Measurements from ENCODE around the gene SAMD13.

SAMD13 gene

GRCh38 chr1:84301004-84301784 is at the start of gene SAMD13:
SAMD13 (plus strand) TSS chr1:84301708; CDS start chr1:84303235, 1,527 bp downstream.
- no peaks in the 10 kb centered on the region for H3K9me3 Mint-ChIP-seq
- peak within 1 kb of the TSS; percentile 64 for H3K4me3 Mint-ChIP-seq
- H3K27me3 Mint-ChIP-seq = no peaks in the 10 kb centered on the region
- H3K36me3 Mint-ChIP-seq = no peaks in the 10 kb centered on the region
- peak within 1 kb of the TSS; percentile 25 for H3K27ac Mint-ChIP-seq
- peaks cover 61% of the 10 kb centered on the region for H3K4me1 Mint-ChIP-seq

GRCh38 chr1:84253036-84253435 is 48.5 kb upstream of the SAMD13 start:
- Mint-ChIP-seq H3K36me3 (peaks cover 3% of the 10 kb centered on the region), H3K9me3 (peaks cover 17% of the 10 kb centered on the region), H3K4me3 (no peak overlapping the region), H3K27me3 (no peaks in the 10 kb centered on the region), H3K27ac (no peak overlapping the region), H3K4me1 (no peaks in the 10 kb centered on the region)

DNA sequence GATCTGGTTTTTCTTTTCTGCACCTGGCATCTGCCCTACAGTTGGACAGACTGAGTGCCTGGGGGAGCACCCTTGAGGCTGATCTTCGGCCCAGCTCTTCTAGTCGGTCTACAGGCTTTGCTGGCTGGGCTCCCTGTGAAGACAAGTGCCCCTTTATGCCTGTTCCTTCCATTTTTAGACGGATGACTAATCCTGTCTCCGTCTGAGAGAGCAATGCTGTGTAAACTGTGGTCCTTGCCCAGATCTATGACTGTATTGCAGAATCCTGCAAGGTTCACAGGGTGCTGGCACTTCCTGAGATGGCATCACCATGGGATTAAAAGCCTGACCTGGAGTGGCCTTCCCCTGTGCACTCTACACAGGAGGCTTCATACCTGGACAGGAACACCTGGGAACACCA is 47.6 kb upstream of the SAMD13 start:
- no peaks in the 10 kb centered on the region for H3K27me3 Mint-ChIP-seq
- H3K36me3 Mint-ChIP-seq = peaks cover 3% of the 10 kb centered on the region
- H3K27ac Mint-ChIP-seq = no peak overlapping the region
- H3K9me3 Mint-ChIP-seq = peaks cover 17% of the 10 kb centered on the region
- no peak overlapping the region for H3K4me3 Mint-ChIP-seq
- no peaks in the 10 kb centered on the region for H3K4me1 Mint-ChIP-seq

DNA sequence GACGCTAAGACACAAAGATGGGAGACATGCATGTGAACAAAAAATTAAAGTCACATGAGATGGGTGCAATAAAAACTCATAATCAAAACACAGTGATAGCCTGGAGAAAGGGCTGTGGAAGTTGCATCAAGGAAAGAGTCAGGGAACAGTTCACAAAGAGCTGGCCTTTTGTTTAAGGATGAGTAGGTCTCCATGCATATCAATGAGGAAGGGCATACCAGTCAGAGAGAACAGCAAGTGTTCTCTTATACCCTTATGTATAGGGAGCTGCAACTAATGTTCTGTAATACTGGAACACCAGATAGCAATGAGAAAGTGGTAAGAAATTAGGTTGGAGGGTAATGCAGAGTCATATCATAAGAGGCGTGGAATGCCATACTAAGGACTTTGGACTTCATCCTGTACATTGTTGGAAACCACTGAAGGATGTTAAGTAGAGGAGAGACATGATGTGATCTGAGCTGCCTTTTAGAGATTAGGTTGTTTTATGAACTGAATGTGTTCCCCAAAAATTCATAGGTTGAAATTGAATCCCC is 46.7 kb upstream of the SAMD13 start:
- H3K36me3 Mint-ChIP-seq = peaks cover 3% of the 10 kb centered on the region
- no peaks in the 10 kb centered on the region for H3K27me3 Mint-ChIP-seq
- H3K9me3 Mint-ChIP-seq = peaks cover 12% of the 10 kb centered on the region
- H3K4me3 Mint-ChIP-seq = no peak overlapping the region
- no peaks in the 10 kb centered on the region for H3K4me1 Mint-ChIP-seq
- no peak overlapping the region for H3K27ac Mint-ChIP-seq

DNA sequence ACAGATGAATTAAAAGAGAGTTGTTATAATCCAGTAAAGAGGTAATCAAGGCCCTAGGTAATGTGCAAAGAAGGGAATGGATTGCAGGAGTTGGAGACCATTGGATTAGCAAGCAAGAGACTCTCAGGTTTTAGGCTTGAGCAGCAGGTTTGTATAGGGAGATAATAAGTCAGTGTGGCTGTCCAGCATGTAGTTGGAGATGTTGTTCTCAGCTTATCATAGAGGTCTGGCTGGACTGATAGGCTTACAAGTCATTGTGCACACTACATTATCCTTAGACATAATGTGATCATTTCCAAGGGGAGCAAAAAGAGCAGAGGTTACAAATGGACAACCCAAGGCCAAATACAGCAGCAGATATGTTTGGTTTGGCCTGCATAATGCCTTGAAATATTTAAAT is 45.9 kb upstream of the SAMD13 start:
- Mint-ChIP-seq H3K36me3 (peaks cover 1% of the 10 kb centered on the region), H3K4me1 (no peaks in the 10 kb centered on the region), H3K9me3 (peaks cover 10% of the 10 kb centered on the region), H3K27ac (no peak overlapping the region), H3K4me3 (no peak overlapping the region), H3K27me3 (no peaks in the 10 kb centered on the region)

- Mint-ChIP-seq H3K36me3 (no peaks in the 10 kb centered on the region), H3K4me3 (no peak overlapping the region), H3K4me1 (no peaks in the 10 kb centered on the region), H3K27me3 (no peaks in the 10 kb centered on the region), H3K27ac (no peak overlapping the region), H3K9me3 (no peaks in the 10 kb centered on the region)
Measured at GRCh38 chr1:84257617-84258016, 43.9 kb upstream of the SAMD13 start.

DNA sequence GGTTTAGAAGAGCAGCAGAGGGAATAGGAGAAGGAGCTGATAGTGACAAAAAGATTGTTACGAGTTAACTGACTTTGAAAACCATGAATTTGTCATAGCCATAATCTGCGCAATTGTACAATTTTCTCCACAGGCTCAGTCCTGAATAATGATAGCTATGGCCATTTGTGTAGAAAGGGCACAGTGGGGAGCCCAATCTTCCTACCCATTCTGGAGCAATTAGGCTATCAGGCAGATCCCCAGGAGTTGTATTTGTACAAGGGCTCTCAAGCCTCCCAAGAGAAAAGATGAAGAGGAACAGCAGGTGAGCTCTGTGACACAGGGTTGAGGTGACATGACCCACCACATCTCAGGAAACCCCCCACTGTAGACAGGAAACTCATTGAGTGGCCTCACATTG is 42.1 kb upstream of the SAMD13 start:
- Mint-ChIP-seq H3K36me3 (no peaks in the 10 kb centered on the region), H3K27ac (no peak overlapping the region), H3K4me1 (no peaks in the 10 kb centered on the region), H3K4me3 (no peak overlapping the region), H3K9me3 (no peaks in the 10 kb centered on the region), H3K27me3 (no peaks in the 10 kb centered on the region)

GRCh38 chr1:84259989-84260388 is 41.5 kb upstream of the SAMD13 start:
- no peak overlapping the region for H3K27ac Mint-ChIP-seq
- no peaks in the 10 kb centered on the region for H3K9me3 Mint-ChIP-seq
- H3K36me3 Mint-ChIP-seq = no peaks in the 10 kb centered on the region
- H3K4me3 Mint-ChIP-seq = no peak overlapping the region
- H3K27me3 Mint-ChIP-seq = no peaks in the 10 kb centered on the region
- no peaks in the 10 kb centered on the region for H3K4me1 Mint-ChIP-seq

DNA sequence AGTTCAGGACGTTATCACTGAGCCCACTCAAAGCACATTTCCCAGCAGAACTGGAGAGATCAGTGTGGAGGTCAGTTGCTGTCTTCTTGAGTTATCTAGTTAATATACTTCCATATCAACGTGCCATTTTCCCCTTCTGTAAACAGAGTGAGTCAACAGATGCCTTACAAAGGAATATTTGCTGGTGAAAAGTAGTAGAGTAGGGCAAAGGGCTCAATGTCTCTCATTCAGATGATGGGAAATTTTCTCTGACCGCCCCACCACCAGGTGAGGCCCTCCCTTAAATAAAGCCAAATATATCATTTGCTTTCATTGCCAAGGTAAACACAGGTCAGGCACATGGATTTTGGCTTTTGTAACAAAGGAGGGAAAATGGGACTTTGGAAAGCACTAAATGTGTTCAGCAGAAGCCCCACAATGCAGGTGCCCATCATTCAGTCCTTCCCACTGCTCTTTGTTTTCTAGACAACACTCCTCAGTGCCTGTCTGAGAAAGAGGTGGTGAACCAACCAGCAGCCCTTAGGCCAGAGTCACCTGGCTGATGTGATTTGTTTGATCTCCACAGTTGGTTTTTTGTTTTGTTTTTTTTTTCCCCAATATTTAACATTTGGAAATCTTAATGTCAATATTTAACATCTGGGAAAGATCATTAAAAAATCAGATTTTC is 40.5 kb upstream of the SAMD13 start:
- Mint-ChIP-seq H3K27ac (no peak overlapping the region), H3K4me3 (no peak overlapping the region)

DNA sequence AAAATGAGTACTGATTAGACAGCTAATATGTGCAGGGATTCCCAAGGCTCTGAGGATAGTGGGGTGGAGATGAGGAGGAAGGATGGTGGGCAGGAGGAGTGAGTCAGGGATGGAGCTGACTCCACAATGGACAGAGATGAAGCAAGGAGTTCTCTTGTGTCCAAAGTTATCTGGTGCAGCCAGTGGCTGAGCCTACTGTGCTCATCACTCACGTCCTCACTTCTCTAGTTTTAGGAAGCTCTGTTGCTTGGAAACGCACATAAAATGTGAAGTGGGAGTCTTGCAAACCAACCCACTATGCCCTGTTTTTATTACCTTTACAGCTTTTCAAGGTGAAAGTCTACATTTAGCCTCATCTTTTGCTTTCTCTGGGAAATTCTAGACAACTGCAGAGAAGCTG is 36.5 kb upstream of the SAMD13 start:
- H3K27ac Mint-ChIP-seq = no peak overlapping the region
- H3K4me3 Mint-ChIP-seq = no peak overlapping the region
- H3K9me3 Mint-ChIP-seq = no peaks in the 10 kb centered on the region
- no peaks in the 10 kb centered on the region for H3K27me3 Mint-ChIP-seq
- no peaks in the 10 kb centered on the region for H3K36me3 Mint-ChIP-seq
- H3K4me1 Mint-ChIP-seq = no peaks in the 10 kb centered on the region

More for the DNA sequence above, 40.5 kb upstream of the SAMD13 start:
- H3K9me3 Mint-ChIP-seq = no peaks in the 10 kb centered on the region
- H3K4me1 Mint-ChIP-seq = no peaks in the 10 kb centered on the region
- no peaks in the 10 kb centered on the region for H3K27me3 Mint-ChIP-seq
- H3K36me3 Mint-ChIP-seq = no peaks in the 10 kb centered on the region

- Mint-ChIP-seq H3K27ac (no peak overlapping the region), H3K4me3 (no peak overlapping the region), H3K27me3 (no peaks in the 10 kb centered on the region), H3K36me3 (no peaks in the 10 kb centered on the region), H3K9me3 (no peaks in the 10 kb centered on the region), H3K4me1 (peaks cover 2% of the 10 kb centered on the region)
Measured at GRCh38 chr1:84265867-84266266, 35.6 kb upstream of the SAMD13 start.

- H3K4me3 Mint-ChIP-seq = no peak overlapping the region
- no peaks in the 10 kb centered on the region for H3K36me3 Mint-ChIP-seq
Measured at GRCh38 chr1:84266748-84267147, 34.8 kb upstream of the SAMD13 start.

GRCh38 chr1:84267476-84267875 is 34.0 kb upstream of the SAMD13 start:
- Mint-ChIP-seq H3K27me3 (no peaks in the 10 kb centered on the region), H3K27ac (no peak overlapping the region), H3K9me3 (no peaks in the 10 kb centered on the region), H3K36me3 (no peaks in the 10 kb centered on the region), H3K4me3 (no peak overlapping the region), H3K4me1 (peaks cover 11% of the 10 kb centered on the region)

More at GRCh38 chr1:84266748-84267147, 34.8 kb upstream of the SAMD13 start:
- Mint-ChIP-seq H3K9me3 (no peaks in the 10 kb centered on the region), H3K4me1 (peaks cover 10% of the 10 kb centered on the region), H3K27ac (no peak overlapping the region), H3K27me3 (no peaks in the 10 kb centered on the region)

DNA sequence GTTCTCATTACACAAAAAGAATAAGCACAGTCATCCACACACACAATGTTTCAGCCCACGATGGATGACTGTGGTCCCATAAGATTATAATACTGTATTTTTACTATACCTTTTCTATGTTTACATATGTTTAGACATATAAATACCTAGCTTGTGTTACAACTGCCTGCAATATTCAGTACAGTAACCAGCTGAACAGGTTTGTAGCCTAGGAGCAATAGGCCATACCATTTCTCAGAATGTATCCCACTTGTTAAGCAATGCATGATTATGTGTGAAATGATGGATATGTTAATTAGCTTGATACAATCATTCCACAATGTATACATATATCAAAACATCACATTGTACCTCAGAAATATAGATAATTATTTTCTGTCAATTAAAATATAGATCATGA is 33.2 kb upstream of the SAMD13 start:
- Mint-ChIP-seq H3K36me3 (no peaks in the 10 kb centered on the region), H3K27me3 (no peaks in the 10 kb centered on the region), H3K9me3 (no peaks in the 10 kb centered on the region), H3K27ac (no peak overlapping the region), H3K4me3 (no peak overlapping the region), H3K4me1 (peaks cover 11% of the 10 kb centered on the region)

GRCh38 chr1:84269306-84269705 is 32.2 kb upstream of the SAMD13 start:
- no peak overlapping the region for H3K4me3 Mint-ChIP-seq
- peaks cover 11% of the 10 kb centered on the region for H3K4me1 Mint-ChIP-seq
- H3K27ac Mint-ChIP-seq = no peak overlapping the region
- no peaks in the 10 kb centered on the region for H3K9me3 Mint-ChIP-seq
- no peaks in the 10 kb centered on the region for H3K27me3 Mint-ChIP-seq
- no peaks in the 10 kb centered on the region for H3K36me3 Mint-ChIP-seq

DNA sequence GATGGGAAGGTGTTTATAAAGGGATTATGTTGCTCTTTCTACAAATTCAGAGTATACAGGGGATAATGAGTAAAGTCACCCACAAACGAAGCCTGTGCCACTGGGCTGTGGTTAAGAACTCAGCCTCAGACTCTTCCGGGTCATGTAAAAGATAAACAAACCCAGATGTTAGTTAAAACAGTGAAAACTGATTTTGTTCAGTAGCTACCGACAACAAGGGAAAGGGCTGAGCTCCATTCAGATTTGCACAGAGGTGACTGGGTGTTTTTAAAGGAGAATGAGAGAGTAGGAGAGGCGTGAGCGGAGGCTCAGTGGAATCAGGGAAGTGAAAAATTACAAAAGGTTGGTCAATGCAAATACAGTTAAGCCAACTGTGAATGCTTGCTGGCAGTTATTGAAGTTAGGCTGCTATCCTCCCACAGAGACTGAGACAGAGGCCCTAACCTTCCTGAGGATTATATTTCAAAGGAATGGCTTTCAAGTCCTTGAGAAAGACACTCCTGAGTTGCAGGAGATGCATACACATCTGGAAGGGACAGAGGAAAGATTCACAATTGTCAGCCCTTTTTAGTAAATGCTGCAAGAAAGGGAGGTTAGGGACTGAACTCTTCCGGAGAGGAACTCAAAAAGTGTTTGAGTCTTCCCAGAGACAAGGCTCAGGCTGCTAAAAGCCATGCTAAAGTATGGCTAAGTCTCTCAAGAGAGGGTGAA is 29.9 kb upstream of the SAMD13 start:
- Mint-ChIP-seq H3K27ac (peak overlapping the region; percentile 89), H3K9me3 (no peaks in the 10 kb centered on the region), H3K4me1 (peaks cover 11% of the 10 kb centered on the region), H3K4me3 (no peak overlapping the region), H3K36me3 (no peaks in the 10 kb centered on the region), H3K27me3 (no peaks in the 10 kb centered on the region)
